Activated T-cell treated with anti-CD3 and anti-CD28 coated beads for 4 hours (primary cell): Measurements from ENCODE around the gene NOL4L.

Source experiments
- DNase-seq: peaks from one replicate; pipeline ENCODE4 v3.0.0-alpha.2; 2020

Gene NOL4L

DNA sequence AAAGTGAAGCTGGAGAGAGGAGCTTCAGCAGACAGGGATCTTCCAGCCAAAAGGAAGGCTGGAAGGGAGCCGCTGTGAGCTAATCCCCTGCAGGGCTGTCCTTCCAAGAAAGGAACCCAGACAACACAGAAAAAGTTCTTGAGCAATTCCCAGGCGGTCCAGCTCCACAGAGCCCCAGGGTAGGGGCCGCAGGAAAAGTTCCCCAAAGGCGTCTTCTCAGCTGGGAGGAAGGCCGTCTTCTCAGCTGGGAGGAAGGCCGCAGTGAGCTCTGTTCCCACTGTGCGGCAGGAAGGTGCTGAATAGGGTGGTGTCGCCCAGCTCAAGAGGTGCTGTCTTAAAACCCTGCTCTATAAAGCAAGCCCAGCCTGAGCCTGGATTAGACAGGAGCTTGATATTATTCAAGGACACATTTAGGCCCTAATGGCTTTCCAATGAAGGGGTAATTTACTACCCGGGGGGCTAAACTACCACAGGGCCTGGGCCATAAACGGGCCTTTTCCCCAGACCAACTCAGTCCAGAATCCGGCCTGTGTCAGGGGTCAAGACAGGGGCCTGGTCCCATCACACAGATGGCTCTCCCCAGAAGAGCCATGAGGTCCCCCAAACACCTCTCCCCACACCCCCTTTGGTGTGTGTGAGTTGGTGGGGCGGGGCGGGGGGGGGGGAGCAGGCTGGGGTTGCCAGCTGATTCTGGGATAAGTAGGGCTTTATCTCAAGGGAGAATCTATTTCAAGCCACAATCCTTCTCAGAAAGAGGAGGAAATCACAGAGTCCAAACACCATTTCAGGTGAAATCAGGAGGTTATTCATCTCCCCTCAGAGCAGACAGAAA is 103.6 kb downstream of the NOL4L start:
- DNase-seq: no peak

DNA sequence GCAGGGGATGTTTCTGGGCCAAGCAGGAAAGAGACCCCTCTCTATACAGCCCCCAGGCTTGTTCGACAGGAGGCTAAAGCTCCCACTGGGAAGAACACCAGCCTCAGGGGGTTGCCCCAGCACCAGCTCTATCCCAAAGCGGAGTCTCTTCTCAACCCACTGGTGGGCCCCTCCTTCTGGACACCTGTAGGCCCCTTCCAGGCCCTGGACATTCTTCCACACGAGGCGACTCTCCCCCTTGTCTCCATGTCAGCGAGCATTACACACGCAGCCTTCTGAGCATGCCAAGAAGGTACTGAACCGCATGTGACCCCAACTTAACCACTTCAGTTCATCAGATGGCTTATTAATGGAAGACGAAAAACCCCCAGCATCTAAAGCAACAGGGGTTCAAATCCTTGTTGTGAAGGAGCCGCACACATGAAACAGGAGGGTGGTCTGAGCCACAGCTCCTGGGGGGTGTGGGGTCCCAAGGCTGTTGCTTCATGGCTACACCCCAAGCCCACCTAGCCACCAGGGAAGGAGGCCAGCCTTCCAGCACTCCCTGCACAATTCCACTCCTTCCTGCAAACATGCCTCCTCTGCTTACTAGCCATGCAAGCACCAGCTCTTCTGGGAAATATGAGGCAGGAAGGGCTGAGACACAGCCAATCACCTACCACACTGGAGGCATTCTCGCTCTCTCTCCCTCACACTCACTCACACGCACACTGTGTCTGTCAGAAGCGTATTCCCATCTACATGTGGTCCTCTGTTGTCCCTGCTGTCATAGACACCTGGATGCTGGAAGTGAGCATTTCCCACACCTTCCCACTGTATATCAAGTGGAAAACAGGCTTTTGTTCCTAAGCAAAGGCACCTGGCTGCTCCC is 104.5 kb downstream of the NOL4L start:
- DNase-seq: no peak

DNA sequence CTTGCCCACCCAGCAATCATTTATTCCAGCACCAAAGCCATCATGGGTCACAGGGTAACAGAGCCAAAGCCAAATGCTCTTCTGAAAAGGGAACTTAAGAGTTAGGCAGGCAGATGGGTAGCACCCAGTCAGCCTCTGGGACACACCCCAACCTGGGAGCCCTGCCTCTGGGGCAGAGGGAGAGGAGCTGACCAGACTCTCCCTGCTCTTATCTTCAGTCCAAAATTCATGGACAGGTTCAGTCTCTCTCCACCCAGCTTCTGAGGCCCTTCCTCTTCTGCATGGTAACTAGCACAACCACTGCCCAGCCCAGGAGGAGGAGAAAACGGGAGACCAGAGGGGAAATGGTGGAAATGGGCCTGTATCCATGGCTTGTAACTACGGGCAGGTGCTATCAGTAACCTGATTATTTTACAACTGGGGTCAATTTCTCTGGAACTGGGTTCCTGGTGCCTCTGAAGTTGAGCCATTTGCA is 105.4 kb downstream of the NOL4L start:
- DNase-seq: no peak

DNA sequence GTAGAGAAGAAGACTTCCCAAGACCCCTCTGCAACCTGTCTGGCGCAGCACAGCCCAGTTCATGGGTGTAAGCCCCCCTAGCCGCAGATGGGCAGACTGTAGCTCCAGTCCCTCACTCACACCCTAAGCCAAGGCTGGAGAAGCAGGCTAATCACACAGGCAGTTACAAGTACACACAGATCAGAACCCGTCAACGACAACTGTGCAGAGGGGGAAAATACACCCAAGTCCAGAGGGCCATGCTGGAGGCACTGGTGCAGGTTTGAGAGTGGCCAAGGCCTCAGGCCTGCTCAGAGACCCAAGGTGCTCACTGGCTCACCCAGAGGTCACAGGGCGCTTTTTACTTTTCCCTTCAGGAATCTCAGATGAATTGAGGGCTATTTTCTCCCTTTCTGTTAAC is 106.1 kb downstream of the NOL4L start:
- no peak for DNase-seq

DNA sequence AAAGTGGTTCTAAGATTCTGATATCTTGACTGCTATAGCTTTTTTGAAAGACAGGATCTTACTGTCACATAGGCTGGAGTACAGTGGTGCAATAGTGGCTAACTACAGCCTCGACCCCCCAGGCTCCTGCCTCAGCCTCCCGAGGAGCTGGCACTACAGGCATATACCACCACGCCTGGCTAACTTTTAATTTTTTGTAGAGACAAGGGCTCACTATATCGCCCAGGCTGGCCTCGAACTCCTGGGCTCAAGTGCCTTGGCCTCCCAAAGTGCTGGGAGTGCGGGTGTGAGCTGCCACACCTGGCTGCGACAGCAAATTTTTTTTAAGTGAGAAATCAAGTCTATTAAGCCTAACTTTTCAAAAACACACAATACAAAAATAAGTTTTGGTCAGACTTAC is 106.6 kb downstream of the NOL4L start:
- DNase-seq: no peak

DNA sequence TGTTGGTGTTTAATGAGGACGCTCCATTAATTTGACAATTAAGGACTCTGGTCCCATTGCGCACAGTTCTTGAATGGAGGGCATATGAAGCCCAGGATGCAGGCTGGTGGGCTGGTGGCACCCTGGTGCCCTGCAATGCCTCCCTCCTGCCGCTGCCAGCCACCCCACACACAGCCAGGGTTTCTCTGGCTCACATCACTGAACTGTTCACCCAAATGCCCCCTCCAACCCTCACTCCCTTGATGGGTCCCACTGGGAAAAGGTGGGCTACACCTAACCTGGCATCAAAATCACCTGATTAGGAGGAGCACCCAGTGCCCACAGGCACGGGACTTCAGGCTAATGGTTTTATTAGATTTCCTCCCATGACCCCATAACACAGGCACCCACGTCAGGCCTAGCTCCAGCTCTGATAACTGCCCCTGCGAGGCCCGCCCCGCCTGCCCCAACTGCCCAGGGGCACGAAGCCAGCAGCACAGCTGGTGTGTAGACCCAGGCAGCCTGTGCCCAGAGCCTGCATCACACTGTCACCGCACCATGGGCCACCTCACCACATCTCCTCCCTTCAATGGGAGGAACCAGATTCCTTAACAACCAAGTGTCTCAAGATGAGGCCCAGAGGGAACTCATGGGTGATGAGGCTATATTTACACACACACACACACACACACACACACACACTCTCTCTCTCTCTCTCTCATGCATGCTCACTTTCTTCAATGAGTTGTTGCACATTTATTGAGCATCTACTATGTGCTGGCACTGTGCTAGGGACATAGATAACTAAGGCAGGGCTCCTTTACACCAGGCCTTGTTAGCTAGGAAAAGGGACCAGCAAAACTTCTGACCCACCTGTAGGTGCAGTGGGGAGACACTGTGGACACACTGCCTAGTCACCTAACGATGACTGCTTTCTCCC is 107.3 kb downstream of the NOL4L start:
- no peak for DNase-seq

DNA sequence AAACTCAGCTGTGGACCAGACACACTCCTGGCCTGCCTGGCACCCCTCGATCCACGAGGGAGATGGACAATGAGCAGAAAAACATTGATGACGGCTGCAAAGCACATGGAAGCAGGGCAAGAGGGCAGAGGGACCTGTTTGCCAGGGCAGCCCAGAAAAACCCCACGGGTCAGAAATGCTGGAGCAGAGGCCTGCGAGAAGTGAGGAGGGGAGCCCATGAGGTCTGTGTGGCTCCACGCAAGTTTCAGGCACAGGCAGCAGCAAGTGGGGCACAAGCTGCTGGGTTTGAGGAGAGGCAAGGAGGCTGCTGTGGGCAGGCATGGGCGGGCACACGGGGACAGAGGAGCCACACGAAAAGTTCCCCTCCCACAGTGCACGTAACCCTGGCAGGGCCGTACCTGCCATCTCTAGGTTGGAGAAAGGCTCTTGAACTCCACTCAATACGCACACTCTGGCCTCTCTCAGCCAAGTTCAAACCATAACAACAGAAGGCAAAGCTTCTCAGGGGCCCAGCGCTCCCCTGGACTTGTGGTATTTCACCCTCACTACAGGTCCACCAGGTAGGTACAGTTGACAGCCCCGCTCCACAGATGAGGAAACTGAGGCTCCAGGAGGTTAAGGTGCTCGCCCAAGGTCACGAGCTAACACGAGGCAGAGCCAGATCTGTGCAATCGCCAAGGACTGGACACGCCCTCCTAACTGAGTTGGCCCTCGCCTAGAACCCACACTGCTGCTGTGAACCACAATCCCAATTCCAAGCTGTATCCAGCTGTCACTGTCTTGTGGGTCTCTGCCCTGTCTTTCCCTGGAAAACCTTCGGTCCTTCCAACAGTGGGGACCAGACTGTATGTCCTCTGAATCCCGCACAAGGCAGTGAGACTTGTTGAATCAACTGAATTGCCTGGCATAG is 108.2 kb downstream of the NOL4L start:
- DNase-seq: no peak

DNA sequence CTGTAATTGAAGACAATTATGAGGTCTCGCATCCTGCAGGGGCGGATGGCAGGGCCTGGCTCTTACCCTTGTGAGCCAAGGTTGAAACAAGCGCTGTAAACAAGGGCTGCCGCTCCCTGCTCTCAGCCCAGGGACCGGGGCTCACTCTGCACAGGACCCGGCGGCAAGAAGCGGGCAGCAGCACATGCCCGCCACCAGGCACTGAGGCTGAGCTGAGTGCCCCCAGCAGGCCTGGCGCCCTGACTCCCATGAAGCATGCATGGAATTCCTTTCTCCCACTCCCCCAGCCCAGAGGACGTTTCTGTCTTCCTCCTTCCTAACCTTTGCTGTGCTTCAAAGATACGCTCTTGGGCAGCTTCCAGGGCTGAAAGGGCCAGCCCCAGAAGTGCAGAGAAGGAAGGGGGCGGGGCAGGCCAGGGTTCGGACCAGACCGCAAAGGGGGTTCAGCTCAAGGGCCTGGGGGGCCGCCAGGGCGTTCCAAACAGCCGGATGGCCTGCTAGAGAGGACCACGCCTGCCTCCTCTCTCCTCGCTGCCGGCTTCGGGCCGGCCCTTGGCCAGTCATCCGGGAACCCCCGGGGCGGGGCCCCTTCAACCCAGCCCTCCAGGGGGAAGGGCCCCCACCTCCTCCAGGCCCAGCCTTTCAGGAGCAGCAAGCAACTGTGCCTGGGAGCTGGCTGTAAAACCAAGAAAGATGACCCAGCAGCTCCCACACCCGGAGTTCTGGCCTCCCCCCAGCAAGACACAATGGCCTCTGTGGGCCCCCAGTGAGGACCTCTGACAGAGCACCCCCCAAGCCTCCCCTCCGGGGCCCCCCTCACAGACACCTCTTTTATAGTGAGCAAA is 109.9 kb downstream of the NOL4L start:
- no peak for DNase-seq

DNA sequence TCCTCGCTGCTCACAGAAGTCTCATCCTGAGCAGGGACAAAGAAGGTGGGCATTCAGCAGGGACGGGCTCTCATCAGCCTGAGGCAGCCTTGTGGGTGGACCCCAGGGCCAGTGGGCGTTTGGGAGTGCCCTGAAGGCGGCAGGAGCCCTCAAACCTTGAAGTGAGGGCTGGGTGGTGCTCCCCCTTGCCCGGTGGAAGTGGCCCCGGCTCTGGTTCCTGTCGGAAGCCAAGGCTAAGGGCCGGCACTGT is 110.5 kb downstream of the NOL4L start:
- DNase-seq: no peak

DNA sequence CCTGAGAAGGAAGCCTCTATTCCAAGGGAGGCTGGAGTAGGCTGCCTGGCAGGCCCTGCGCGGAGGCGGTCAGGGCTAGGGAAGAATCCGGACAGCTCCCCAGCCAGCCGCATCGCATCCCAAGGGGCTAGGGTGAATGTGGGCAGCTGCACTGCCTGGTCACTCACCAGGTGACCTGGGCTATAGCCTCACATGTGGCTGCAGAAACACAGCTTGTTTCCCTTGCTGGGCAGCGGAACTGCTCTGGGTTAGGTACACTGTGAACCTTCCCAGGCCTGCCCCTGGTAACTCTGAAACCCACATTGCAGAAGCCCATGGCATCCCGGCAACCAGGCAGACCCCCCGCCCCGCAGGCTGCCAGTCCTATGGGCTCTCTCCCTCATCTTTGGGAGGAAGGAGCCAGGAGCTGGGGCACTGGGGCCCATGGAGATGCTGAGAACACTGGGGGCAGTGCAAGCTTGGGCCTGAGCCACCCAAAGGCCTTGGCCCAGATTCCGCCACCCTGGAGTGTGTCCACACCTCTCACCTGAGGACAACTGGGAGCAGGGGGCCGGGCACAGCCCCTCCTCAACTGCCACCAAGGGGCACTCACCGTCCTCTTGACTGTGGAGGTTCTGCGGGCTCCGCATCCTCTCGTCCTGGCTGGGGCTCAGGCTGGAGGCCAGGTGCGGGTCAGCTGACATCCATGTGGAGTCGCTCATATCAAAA is 111.0 kb downstream of the NOL4L start:
- DNase-seq: no peak

DNA sequence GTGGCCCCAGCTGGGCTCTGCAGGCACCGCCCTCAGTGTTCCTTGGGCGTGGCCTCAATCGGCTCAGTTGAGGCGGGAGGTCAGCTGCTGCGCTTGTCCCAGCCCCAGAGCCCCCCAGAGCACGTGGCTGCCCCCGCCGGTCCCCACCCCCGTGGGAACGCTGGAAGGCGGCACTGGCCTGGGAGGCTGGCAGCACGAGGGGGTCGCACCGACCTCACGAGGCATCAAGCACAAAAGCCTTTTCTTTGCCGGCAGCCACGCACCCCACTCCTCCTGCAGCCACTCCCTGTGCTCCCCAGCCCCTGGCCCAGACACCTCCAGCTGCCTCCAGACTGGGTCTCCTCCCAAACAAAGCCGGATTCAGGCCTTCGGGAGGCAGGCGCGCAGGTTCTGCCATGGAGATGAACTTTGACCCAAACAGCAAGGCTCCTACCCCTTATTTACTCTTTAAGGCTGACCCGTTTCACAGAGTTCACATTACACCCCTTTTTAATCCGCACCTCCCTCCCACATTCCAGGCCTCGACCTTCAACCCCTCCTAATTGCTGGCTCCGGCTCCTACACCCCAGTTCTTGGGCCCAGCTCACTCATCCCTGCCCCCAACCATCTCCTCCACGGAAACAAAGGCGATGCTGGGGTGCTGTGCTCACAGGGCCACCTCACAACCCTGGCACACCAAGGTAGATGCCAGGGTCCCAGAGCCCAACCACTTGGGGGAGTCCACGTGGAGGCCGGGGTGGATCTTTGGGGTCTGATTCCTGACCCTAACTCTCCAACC is 111.7 kb downstream of the NOL4L start:
- DNase-seq: no peak

DNA sequence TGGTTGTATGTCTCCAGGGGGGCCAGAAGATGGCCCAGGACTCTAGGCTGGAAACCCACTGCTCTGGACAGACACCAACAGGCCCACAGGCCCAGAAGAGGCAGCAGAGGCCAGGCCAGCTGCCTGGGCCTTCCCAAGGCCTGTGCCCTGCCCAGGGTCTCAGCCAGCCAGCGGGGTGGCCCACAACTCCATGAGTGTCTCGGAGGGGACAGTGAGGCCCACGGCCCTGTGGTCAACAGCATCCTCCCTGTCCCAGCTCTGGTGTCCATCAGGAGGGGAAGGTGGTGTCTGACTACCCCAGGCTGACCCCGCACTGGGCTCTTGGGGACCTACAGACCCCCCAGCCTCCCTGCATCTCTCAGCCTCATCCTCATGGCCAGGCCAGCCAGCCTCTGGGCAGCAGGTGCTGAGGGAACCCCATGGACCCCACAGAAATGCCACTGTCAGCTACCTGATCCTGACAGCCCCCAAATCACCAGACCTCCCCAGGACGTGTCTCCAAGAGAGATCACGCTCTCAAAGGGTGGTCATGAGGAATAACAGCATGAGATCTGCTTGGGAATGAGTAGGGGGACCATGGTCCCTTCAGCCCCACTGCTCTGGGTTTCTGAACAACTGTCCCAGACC is 112.4 kb downstream of the NOL4L start:
- DNase-seq: no peak

DNA sequence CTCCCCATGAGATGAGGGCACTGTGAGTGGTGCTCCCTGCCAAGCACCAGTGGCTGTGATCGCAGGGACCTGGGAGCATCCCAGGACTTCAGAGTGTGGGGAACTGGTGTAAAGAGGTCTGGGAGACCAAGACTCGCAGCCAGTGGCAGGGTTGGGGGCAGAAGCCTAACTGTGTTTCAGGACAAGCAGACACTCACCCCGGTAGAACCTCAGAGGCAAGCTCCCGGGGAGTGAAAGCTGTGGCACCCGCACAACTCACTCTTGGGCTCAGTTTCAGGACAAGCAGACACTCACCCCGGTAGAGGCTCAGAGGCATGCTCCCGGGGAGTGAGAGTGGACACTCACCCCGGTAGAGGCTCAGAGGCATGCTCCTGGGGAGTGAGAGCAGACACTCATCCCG is 114.2 kb downstream of the NOL4L start:
- DNase-seq: no peak

DNA sequence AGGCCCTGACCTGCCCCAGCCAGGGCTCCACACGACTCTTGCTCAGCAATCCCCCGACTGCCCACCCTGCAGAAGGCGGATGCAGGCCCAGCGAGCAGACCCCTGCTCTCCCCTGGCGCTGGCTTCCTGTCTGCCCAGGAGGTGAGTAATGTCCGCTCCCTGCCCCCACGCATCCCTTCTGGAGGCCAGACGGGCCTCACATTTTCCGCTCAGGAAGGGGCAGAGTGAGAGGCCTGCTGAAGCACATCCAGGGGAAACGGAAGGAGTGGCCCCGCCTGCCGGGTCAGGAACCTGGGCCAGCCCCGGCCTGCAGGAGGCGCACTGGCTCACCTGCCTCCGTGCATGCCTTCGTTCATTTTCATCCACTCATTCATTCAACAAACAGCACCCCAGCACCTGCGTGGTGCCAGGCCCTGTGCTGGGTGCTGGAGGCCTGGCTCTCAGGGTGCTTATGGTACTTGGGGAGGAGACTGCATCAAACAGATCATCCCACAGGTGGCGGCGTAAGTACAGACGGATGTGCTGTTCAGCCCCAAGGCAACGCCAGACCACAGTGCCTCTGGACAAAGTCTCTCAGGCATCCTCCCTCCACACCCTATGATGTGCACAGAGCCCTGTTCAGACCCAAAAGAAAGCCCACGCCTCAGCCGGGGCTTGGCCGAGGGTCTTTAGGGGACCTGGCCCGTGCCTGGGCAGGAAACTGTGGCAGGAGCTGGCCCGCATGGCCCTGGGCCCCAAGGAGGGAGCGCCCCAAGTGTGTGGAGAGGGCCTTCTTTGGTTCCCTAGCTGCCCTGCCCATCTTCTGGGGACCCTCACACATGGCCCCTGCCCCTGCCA is 114.9 kb downstream of the NOL4L start:
- DNase-seq: no peak

DNA sequence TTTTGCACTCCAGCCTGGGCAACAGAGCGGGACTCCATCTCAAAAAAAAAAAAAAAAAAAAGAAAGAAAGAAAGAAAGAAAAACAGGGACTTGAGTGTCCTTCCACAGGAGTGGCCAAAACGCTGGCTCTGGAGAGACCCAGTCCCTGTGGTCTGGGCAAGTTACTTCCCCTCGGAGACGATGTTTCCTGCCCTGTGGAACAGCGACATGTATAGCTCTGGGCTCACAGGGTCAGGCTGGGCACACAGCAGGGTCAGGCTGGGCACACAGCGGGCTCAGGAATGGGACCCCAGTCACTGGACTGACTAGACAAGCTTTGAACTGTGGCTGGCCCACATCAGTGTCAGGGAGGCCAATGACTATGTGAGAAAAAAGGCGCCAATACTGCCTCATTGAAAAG is 116.3 kb downstream of the NOL4L start:
- DNase-seq: no peak

DNA sequence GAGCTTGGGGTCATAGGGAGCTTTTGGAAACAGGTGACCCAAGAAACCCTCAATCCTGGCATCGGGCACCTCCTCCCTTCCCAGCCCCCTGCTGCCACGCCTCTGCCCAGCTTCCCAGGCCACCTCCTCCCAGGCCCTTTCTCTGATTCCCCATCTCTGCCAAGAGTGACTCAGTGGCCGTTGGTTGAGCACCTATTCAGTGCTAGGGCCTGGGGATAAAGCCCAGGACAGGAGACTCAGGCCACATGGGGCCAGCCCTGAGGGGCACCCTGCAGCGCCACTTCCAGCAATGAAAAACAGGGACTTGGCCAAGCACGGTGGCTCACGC is 116.9 kb downstream of the NOL4L start:
- DNase-seq: no peak

DNA sequence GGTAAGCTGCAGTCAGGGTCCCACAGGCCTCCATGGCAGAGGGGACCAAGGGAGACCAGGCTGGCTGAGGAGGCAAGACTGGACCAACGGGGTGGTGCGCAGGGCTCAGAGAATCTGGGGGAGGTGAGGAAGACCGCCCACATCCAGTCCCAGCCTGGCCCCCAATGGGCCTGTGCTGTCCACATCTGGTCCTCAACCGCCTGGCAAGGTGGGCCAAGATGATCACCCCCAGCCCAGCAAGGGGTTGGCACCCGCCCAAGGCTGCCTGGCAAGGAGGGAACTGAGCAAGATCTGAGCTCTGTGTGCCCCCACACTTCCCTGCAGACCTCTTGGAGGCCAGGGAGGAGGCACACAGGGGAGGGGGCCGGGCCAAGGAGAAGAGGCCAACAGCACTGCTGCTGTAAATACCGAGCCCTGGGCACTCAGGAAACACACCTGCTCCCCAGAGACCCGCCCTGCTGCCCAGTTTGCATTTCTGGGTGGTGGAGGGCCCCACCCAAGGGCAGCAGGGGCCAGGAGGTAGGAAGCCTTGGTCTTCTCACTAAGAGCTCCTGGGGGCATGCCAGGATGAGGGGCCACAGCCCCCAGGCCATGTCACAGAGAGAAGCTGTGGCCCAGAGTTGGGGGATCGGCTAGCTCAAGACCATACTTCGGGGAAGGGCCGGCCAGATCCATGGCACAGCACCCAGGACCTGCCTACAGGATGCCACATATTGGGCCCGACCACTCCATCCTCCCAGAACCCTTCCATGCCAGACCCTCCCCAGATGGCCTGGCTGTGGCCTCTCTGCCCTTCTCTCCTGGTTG is 117.4 kb downstream of the NOL4L start:
- no peak for DNase-seq
